GM12872 (cell line): ENCODE results near the gene POU2F3.

Experiments
- TF ChIP-seq, protein P1 (sequence below): IDR thresholded peaks from 3 replicates; pipeline ENCODE4 v1.5.1; 2011; ENCODE audit warnings: low read depth, mild to moderate bottlenecking, low read length, moderate library complexity; ENCODE audit not compliant: insufficient read depth

Gene POU2F3

GRCh38 chr11:120197977-120198376 lies 42.0 kb upstream of the POU2F3 start:
- TF ChIP-seq, protein P1, sequence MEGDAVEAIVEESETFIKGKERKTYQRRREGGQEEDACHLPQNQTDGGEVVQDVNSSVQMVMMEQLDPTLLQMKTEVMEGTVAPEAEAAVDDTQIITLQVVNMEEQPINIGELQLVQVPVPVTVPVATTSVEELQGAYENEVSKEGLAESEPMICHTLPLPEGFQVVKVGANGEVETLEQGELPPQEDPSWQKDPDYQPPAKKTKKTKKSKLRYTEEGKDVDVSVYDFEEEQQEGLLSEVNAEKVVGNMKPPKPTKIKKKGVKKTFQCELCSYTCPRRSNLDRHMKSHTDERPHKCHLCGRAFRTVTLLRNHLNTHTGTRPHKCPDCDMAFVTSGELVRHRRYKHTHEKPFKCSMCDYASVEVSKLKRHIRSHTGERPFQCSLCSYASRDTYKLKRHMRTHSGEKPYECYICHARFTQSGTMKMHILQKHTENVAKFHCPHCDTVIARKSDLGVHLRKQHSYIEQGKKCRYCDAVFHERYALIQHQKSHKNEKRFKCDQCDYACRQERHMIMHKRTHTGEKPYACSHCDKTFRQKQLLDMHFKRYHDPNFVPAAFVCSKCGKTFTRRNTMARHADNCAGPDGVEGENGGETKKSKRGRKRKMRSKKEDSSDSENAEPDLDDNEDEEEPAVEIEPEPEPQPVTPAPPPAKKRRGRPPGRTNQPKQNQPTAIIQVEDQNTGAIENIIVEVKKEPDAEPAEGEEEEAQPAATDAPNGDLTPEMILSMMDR, result no peak

DNA sequence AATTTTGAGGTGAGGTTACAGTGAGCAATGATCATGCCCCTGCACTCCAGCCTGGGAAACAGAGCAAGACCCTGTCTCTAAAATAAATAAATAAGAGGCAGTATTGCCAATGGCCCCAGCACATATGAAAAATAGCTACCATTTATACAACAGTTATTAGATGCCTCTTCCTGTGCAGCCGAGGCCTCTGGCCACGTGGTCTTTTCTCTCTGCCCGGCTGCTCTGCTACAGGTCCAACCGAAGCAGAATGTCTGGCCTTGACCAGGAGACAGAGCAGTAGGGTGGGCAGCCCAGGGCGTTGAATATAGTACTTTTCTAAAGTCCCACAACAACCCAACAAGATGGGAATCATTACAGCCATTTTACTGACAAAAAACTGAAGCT lies 41.5 kb upstream of the POU2F3 start:
- TF ChIP-seq, protein P1, result no peak

GRCh38 chr11:120198787-120199469 lies 41.0 kb upstream of the POU2F3 start:
- TF ChIP-seq, protein P1, result no peak

DNA sequence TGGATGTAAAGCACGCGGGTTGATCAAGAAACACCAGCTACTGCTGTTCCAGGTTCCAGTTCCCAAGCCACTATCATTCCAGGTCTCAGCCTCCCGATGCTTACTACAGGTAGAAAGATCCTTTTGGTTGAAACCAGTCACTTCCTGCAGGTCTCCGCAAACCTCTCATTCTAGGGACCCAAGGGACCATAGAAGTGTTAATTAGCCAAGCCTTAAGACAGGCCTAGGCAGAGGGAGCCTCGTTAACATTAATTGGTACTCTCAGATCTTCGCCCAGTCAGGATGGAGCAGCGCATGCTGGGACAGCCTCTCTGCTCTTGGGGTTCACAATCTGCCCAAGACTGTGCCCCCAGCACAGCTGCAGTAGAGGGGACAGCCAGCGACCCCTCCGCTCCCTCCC lies 40.3 kb upstream of the POU2F3 start:
- TF ChIP-seq, protein P1, result no peak

DNA sequence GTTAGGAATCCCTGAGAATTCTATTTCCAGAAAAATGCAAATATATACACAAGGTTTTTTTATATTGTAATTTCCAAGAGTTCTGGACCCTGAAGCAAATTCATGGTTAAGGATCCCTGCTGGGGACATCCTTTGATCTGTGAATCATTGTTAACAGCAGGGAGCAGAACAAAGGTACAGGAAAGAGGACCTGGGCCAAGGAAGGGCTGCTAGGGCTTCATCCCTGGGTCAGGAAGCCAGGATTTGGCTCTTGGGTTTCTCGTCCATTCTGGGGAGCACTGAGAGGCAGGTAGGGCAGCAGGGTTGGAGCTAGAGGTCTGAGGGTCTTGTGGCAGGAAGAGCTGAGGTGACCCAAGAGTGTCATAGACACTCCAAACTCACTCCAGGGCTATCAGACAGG lies 39.3 kb upstream of the POU2F3 start:
- TF ChIP-seq, protein P1, result no peak

DNA sequence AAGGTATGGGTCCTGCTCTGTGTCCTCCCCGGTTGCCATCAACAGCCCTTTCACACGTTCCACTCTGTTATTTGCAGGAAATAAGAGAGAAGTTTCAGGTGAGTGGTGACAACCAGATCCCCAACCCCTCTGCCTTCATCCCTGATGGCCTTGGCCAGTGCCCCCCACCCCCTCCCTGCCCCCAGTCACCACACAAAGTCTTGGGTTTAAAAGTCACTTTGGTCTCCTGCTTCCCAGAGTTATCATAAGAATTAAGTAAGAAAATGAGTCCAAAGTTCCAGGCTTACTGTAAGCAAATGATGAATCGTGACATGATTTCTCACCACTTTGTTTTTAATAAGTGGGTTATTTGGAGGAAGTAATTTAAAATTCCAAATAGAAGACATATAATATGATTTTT lies 38.3 kb upstream of the POU2F3 start:
- TF ChIP-seq, protein P1, result no peak

GRCh38 chr11:120203626-120204025 lies 36.3 kb upstream of the POU2F3 start:
- TF ChIP-seq, protein P1, result no peak

- TF ChIP-seq, protein P1, result no peak
Measured at GRCh38 chr11:120205596-120206161, 34.3 kb upstream of the POU2F3 start.
